ENCODE measurements around the gene SMYD2. TPM values are rescaled to one million over a fixed set of nuclear protein-coding genes. Genes with fewer than 3 reads are reported as not detected.
A peak's percentile ranks its signal among the peaks of the same experiment; 100 is the strongest.

SMYD2 gene
- total and polyA plus RNA-seq, 2 of the 8 experiments (the other 6 are each of a cell fraction or from before 2014, with no cell fraction given) = 3.0 to 5.2 TPM

GRCh38 chr1:214285610-214286440, 4.9 kb downstream of the SMYD2 start:
- Histone ChIP-seq H3K4me3 (ENCODE audit: extremely low read depth in 1 of 4, insufficient read depth in 2 of 4, low read depth in 3 of 4, low read length in 4 of 4) (no peak overlapping the region), H2BK12ac (ENCODE audit: low read depth, low read length) (no peak overlapping the region), H3K4ac (replicated peaks; ENCODE audit: insufficient read length, low read depth, low read length) (no peak overlapping the region), H3K14ac (ENCODE audit: insufficient read length) (no peak overlapping the region), H3K27ac (ENCODE audit: low read depth, low read length) (no peak overlapping the region), H3K79me2 (ENCODE audit: control insufficient read depth in 1 of 2, insufficient read depth in 2 of 2, low read length in 2 of 2) (no peaks in the 10 kb centered on the region), H2BK120ac (replicated peaks; ENCODE audit: low read depth, low read length) (no peak overlapping the region), H4K5ac (ENCODE audit: insufficient read length, low read depth, low read length) (no peak overlapping the region), H2BK5ac (ENCODE audit: low read depth, low read length) (no peak overlapping the region), H4K20me1 (replicated peaks in 1 of 2; ENCODE audit: control insufficient read depth in 1 of 2, insufficient read depth in 2 of 2, low read length in 2 of 2) (peaks cover 2 to 4% of the 10 kb centered on the region in 2 experiments), H3K9ac (replicated peaks in 1 of 4; ENCODE audit: extremely low read depth in 1 of 4, low read depth in 3 of 4, low read length in 3 of 4) (no peak overlapping the region), H3K23ac (ENCODE audit: insufficient read length) (no peak overlapping the region), H3K27me3 (replicated peaks in 1 of 4; ENCODE audit: control insufficient read depth in 3 of 4, extremely low read depth in 1 of 4, insufficient read depth in 3 of 4, low read length in 3 of 4) (peaks cover 13 to 46% (median 42%) of the 10 kb centered on the region in 4 experiments), H2BK15ac (ENCODE audit: low read length) (0 out of 2 replicates have a peak overlapping the region, but pooled peaks have one; percentile 75), H2AK5ac (ENCODE audit: low read depth, low read length) (no peak overlapping the region), H3K18ac (ENCODE audit: extremely low read depth, low read length) (no peak overlapping the region), H2BK20ac (ENCODE audit: low read length) (no peak overlapping the region), H3K4me2 (ENCODE audit: insufficient read depth in 1 of 2, low read depth in 2 of 2, low read length in 2 of 2) (no peak overlapping the region), H2AFZ (ENCODE audit: low read length) (no peak overlapping the region), H3K36me3 (ENCODE audit: control insufficient read depth in 2 of 4, insufficient read depth in 4 of 4, low read length in 3 of 4) (no peaks in the 10 kb centered on the region), H3K79me1 (ENCODE audit: low read depth, low read length) (no peaks in the 10 kb centered on the region), H4K91ac (replicated peaks; ENCODE audit: insufficient read length, low read length) (no peak overlapping the region), H3K56ac (replicated peaks; ENCODE audit: insufficient read length, low read depth, low read length) (no peak overlapping the region), H3K9me3 (ENCODE audit: insufficient read depth in 2 of 2, low read depth in 1 of 2, low read length in 1 of 2) (no peaks in the 10 kb centered on the region), H4K8ac (ENCODE audit: extremely low read depth, insufficient read depth, low read length) (no peak overlapping the region), H3K23me2 (ENCODE audit: low read depth, low read length) (peaks cover 7% of the 10 kb centered on the region), H3K4me1 (replicated peaks in 1 of 4; ENCODE audit: control insufficient read depth in 3 of 4, insufficient read depth in 4 of 4, low read length in 3 of 4) (peaks cover 6 to 15% (median 11%) of the 10 kb centered on the region in 4 experiments)
- POLR2A ChIA-PET (ENCODE audit: partially characterized antibody) = no interaction called here
- CTCF ChIA-PET (ENCODE audit: partially characterized antibody) = interaction anchor here (0.8 to 4.1 kb wide), 6 partner anchors 13 to 76 kb away, joined by 3 to 25 read pairs (median 8); no protein-coding TSS in a partner anchor
- DNase-seq (ENCODE audit: low read depth in 1 of 2, low spot score in 2 of 2) (no peak), FAIRE-seq (no peak)
- TF ChIP-seq FOSL1 (IDR thresholded peaks at IDR 0.05; ENCODE audit: insufficient read depth, low read depth, low read length) = no peak
- TF ChIP-seq SUZ12 (IDR thresholded peaks at IDR 0.05; ENCODE audit: low read length) = no peak
- TF ChIP-seq KDM4A (IDR thresholded peaks at IDR 0.05; ENCODE audit: low read depth, low read length, severe bottlenecking) = no peak
- no peak for TF ChIP-seq NANOG (IDR thresholded peaks at IDR 0.05; ENCODE audit: insufficient read depth, low read depth, low read length, poor library complexity, severe bottlenecking)
- TF ChIP-seq JUN (IDR thresholded peaks at IDR 0.05; ENCODE audit: low read depth, low read length) = no peak
- 91% methylated on average over 7 of the region's 7 CpGs; no CpG with 5 or more reads in 1 of the 2 experiments for WGBS, 2 experiments (ENCODE audit: extremely low coverage in 1 of 2, insufficient coverage in 1 of 2, insufficient read length in 1 of 2, insufficient replicate concordance in 2 of 2, low coverage in 1 of 2, low lambda C conversion rate in 2 of 2, missing lambda C conversion rate in 1 of 2)

All from H1 (cell line).